Measurements from ENCODE around the gene RDH13.

Gene RDH13

GRCh38 chr19:55078996-55079395 is 16.0 kb upstream of the RDH13 start:
- H3K4me3 ChIP-seq, result no peak overlapping the region
- no peaks in the 10 kb centered on the region; the same call in 1 of the 2 replicates for H4K20me1 ChIP-seq
- no peak for TF ChIP-seq Cebpa-rat (IDR thresholded peaks at IDR 0.05)
- no peak overlapping the region for H3K9ac ChIP-seq
- peaks cover 26% of the 10 kb centered on the region for H3K4me1 ChIP-seq
- no peak overlapping the region for H3K27ac ChIP-seq
- H3K27me3 ChIP-seq, result peaks cover 17% of the 10 kb centered on the region
- H3K9me3 ChIP-seq, result peaks cover 4% of the 10 kb centered on the region; the same call in 1 of the 2 replicates
- no peaks in the 10 kb centered on the region for H3K36me3 ChIP-seq
- H3K4me2 ChIP-seq, result no peak overlapping the region; the same call in 1 of the 2 replicates

DNA sequence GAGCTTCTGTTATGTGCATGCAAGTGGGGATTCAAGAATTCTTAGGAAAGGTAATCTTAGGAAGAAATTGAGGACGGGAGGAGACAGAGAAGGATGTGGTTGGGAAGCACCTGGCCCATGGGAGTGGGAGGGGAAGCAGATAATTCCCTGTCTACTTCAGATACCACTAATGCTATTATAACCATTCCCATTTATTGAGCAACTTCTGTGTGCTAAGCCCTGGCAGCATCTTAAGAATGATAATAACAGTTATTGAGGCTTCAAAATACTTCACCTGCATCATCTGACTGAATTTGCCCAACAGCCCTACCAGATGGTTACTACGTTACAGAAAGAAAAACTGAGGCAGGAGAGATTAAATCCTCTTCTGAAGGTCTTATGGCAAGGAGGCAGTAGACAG is 14.2 kb upstream of the RDH13 start:
- H3K9me3 ChIP-seq, result 0 out of 2 replicates have a peak, but pooled peaks cover 5% of the 10 kb centered on the region
- H3K4me3 ChIP-seq, result no peak overlapping the region
- H3K36me3 ChIP-seq, result no peaks in the 10 kb centered on the region
- H3K4me1 ChIP-seq, result peaks cover 23% of the 10 kb centered on the region
- H3K9ac ChIP-seq, result no peak overlapping the region
- no peaks in the 10 kb centered on the region for H4K20me1 ChIP-seq
- H3K27ac ChIP-seq, result no peak overlapping the region
- H3K27me3 ChIP-seq, result peaks cover 6% of the 10 kb centered on the region; the same call in 1 of the 2 replicates
- H3K4me2 ChIP-seq, result no peak overlapping the region
- TF ChIP-seq Cebpa-rat (IDR thresholded peaks at IDR 0.05), result no peak

GRCh38 chr19:55076321-55076720 is 13.4 kb upstream of the RDH13 start:
- no peak overlapping the region for H3K4me2 ChIP-seq
- no peak overlapping the region for H3K27ac ChIP-seq

GRCh38 chr19:55075371-55075998 is 12.5 kb upstream of the RDH13 start, which contains the start of gene EPS8L1:
EPS8L1 (plus strand) TSS chr19:55075869; CDS start chr19:55076445, 576 bp downstream.
- no peaks in the 10 kb centered on the region for H4K20me1 ChIP-seq
- no peak within 1 kb of the TSS for H3K27ac ChIP-seq
- H3K9ac ChIP-seq, result no peak within 1 kb of the TSS
- TF ChIP-seq Cebpa-rat (IDR thresholded peaks at IDR 0.05), result no peak
- H3K4me1 ChIP-seq, result peaks cover 18% of the 10 kb centered on the region
- no peak within 1 kb of the TSS for H3K4me3 ChIP-seq
- H3K9me3 ChIP-seq, result 0 out of 2 replicates have a peak, but pooled peaks cover 4% of the 10 kb centered on the region
- no peaks in the 10 kb centered on the region for H3K36me3 ChIP-seq
- peaks cover 13% of the 10 kb centered on the region for H3K27me3 ChIP-seq
- H3K4me2 ChIP-seq, result no peak within 1 kb of the TSS

More at GRCh38 chr19:55076321-55076720, 13.4 kb upstream of the RDH13 start:
- 0 out of 2 replicates have a peak, but pooled peaks cover 4% of the 10 kb centered on the region for H3K9me3 ChIP-seq
- H3K9ac ChIP-seq, result no peak overlapping the region
- TF ChIP-seq Cebpa-rat (IDR thresholded peaks at IDR 0.05), result no peak
- H3K36me3 ChIP-seq, result no peaks in the 10 kb centered on the region
- H3K4me3 ChIP-seq, result no peak overlapping the region
- H4K20me1 ChIP-seq, result no peaks in the 10 kb centered on the region
- H3K27me3 ChIP-seq, result peaks cover 4% of the 10 kb centered on the region; the same call in 1 of the 2 replicates
- peaks cover 19% of the 10 kb centered on the region for H3K4me1 ChIP-seq

GRCh38 chr19:55071913-55072312 is 9.0 kb upstream of the RDH13 start:
- peaks cover 20% of the 10 kb centered on the region for H3K9me3 ChIP-seq
- no peak for TF ChIP-seq Cebpa-rat (IDR thresholded peaks at IDR 0.05)
- H3K27ac ChIP-seq, result no peak overlapping the region
- H3K36me3 ChIP-seq, result no peaks in the 10 kb centered on the region
- H3K4me3 ChIP-seq, result no peak overlapping the region
- H4K20me1 ChIP-seq, result no peaks in the 10 kb centered on the region
- peaks cover 12% of the 10 kb centered on the region for H3K4me1 ChIP-seq
- no peak overlapping the region for H3K4me2 ChIP-seq
- H3K9ac ChIP-seq, result no peak overlapping the region
- peaks cover 47% of the 10 kb centered on the region for H3K27me3 ChIP-seq

- no peak overlapping the region for H3K4me3 ChIP-seq
- H3K4me1 ChIP-seq, result peaks cover 12% of the 10 kb centered on the region
- H3K36me3 ChIP-seq, result no peaks in the 10 kb centered on the region
- H3K9ac ChIP-seq, result no peak overlapping the region
- peak overlapping the region; percentile 22; the same call in 1 of the 2 replicates for H3K4me2 ChIP-seq
- H3K27ac ChIP-seq, result no peak overlapping the region
- H4K20me1 ChIP-seq, result no peaks in the 10 kb centered on the region
- no peak for TF ChIP-seq Cebpa-rat (IDR thresholded peaks at IDR 0.05)
- peaks cover 55% of the 10 kb centered on the region for H3K27me3 ChIP-seq
- H3K9me3 ChIP-seq, result peaks cover 20% of the 10 kb centered on the region
Measured at GRCh38 chr19:55071129-55071502, 8.2 kb upstream of the RDH13 start.

- TF ChIP-seq Cebpa-rat (IDR thresholded peaks at IDR 0.05), result no peak
- Histone ChIP-seq H3K4me3 (no peak overlapping the region), H3K9me3 (peaks cover 20% of the 10 kb centered on the region), H3K4me1 (peaks cover 12% of the 10 kb centered on the region), H3K27me3 (peaks cover 60% of the 10 kb centered on the region), H4K20me1 (no peaks in the 10 kb centered on the region), H3K9ac (no peak overlapping the region), H3K36me3 (no peaks in the 10 kb centered on the region), H3K4me2 (no peak overlapping the region), H3K27ac (no peak overlapping the region)
Measured at GRCh38 chr19:55070466-55071128, 7.6 kb upstream of the RDH13 start.

DNA sequence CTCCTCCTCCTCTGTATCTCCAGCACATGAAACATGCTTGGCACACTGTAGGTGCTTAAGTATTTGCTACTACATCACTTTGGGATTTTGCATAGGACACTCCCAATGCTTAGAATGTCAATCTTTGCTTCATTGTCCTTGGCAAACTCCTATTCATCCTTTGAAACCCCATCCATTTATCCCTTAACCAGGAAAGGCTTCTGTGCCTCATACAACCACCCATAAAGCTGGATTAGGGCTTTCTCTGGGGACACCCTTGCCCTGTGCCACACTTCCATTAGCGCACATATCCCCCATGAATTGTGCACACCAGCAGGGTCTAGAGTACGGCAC is 6.9 kb upstream of the RDH13 start:
- Histone ChIP-seq H3K27me3 (peaks cover 63% of the 10 kb centered on the region), H3K9me3 (peaks cover 20% of the 10 kb centered on the region), H3K27ac (no peak overlapping the region), H3K4me2 (no peak overlapping the region), H3K4me1 (peaks cover 12% of the 10 kb centered on the region; the same call in 1 of the 2 replicates), H3K4me3 (no peak overlapping the region), H3K36me3 (no peaks in the 10 kb centered on the region), H4K20me1 (no peaks in the 10 kb centered on the region), H3K9ac (no peak overlapping the region)
- no peak for TF ChIP-seq Cebpa-rat (IDR thresholded peaks at IDR 0.05)

DNA sequence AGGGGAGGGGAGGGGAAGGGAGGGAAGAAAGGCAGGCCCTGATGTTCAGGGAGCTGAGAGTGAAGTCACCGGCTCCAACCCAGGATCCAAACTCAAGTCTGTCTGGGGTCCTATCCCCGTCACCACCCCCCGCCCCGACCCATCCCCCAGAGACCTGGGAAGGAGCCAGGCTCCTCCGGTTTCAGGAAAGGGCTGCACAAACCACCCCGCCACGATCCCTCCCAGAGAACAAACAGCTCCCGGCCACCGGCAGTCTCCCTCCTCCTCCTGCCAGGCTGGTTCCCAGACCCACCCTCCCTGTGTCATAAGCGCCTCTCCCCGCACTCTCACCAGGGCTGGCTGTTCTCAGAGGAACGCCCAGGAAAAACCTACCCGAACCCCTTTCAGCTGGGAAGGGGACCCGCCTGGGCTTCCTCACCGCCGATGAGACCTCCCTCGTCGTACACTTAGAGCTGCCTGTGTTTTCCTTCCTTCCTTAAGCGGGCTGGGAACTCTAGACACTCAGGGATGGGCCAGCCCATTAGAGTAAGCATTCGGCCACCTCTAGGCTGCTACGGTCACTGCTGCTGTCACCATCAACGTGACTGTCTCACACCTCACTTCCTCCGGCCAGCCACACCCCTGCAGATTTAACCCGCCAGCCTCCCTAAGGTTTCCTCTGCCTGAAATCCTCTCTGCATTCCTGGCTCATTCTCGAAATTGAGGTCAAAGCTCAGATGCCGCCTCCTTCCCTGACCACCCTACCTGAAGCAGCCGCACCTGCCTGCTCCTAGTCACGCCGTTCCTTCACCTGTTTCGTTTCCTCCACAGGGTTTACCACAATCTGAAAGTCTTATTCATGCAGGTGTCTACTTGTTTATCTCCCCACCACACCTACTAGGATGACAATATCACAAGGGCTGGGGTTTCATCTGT is 6.3 kb upstream of the RDH13 start:
- H3K4me1 ChIP-seq, result peaks cover 12% of the 10 kb centered on the region; the same call in 1 of the 2 replicates
- H3K27ac ChIP-seq, result no peak overlapping the region
- H3K9me3 ChIP-seq, result peaks cover 20% of the 10 kb centered on the region
- H3K4me3 ChIP-seq, result no peak overlapping the region
- H3K27me3 ChIP-seq, result peaks cover 63% of the 10 kb centered on the region
- H3K9ac ChIP-seq, result no peak overlapping the region
- 0 out of 2 replicates have a peak overlapping the region, but pooled peaks have one; percentile 14 for H3K4me2 ChIP-seq
- H3K36me3 ChIP-seq, result no peaks in the 10 kb centered on the region
- H4K20me1 ChIP-seq, result no peaks in the 10 kb centered on the region
- TF ChIP-seq Cebpa-rat (IDR thresholded peaks at IDR 0.05), result no peak
